GM12878 (cell line): ENCODE data around the gene EFNB2. TPM values are rescaled to one million over a fixed set of nuclear protein-coding genes. Genes with fewer than 3 reads are reported as not detected.

Experiments
- ATAC-seq: fragments of 200-7000 bp; cut with Tn5 transposase; 3 replicates; pipeline ENCODE4 v1.9.1; 2020; ENCODE audit warnings: mild to moderate bottlenecking, moderate library complexity
- BruUV-seq: library from RNA; stranded (reverse); fragments of 400-500 nt; replicated peaks from 2 replicates; lab custom pipeline; 2021; lab: Mats Ljungman, UMichigan
- CTCF ChIA-PET: fragments of 300-600 bp; sonication (Branson Sonifier 250); formaldehyde crosslinking; extraction: SDS; loops from one replicate; lab custom pipeline; 2021; ENCODE audit warnings: inconsistent platforms; lab: Yijun Ruan, JAX
- POLR2A ChIA-PET: fragments of 350-600 bp; formaldehyde crosslinking; extraction: SDS; loops from one replicate; lab custom pipeline; 2021; ENCODE audit warnings: inconsistent platforms; lab: Charles Lee
- RAD21 ChIA-PET: fragments of 300-600 bp; sonication (Branson Sonifier 250); formaldehyde crosslinking; loops from one replicate; lab custom pipeline; 2023; ENCODE audit warnings: antibody characterized with exemption; ENCODE audit not compliant: unreplicated experiment; lab: Charles Lee
- SMC1A ChIA-PET: fragments of 300-600 bp; sonication (Branson Sonifier 250); formaldehyde crosslinking; loops from one replicate; lab custom pipeline; 2023; ENCODE audit not compliant: unreplicated experiment, uncharacterized antibody; lab: Charles Lee
- DNase-seq: peaks from one replicate; pipeline ENCODE4 v3.0.0-alpha.2; 2011; ENCODE audit warnings: low read depth, low spot score
- FAIRE-seq: peaks from 3 replicates; lab custom pipeline; 2011; peaks lifted over from hg19 to GRCh38; lab: Jason Lieb, UNC
- H2AFZ ChIP-seq: 2 replicates; pipeline ENCODE4 v1.6.0; 2011; ENCODE audit warnings: low read depth, low read length, control low read depth; ENCODE audit not compliant: control insufficient read depth
- H3K27ac ChIP-seq: 2 replicates; pipeline ENCODE4 v1.5.1; 2011; ENCODE audit warnings: control low read depth; ENCODE audit not compliant: control insufficient read depth, insufficient read depth
- H3K27me3 ChIP-seq, 2 experiments: replicated peaks in 1 of 2; 2 replicates each; pipeline versions ENCODE4 v1.6.0 to v1.6.1; 2011; ENCODE audit warnings: low read length in 1 of 2; ENCODE audit not compliant: control insufficient read depth in 2 of 2, insufficient read depth in 2 of 2
- H3K36me3 ChIP-seq, 2 experiments: 2 replicates each; pipeline ENCODE4 v1.5.1; 2011; ENCODE audit warnings: low read length in 1 of 2; ENCODE audit not compliant: control insufficient read depth in 2 of 2, insufficient read depth in 2 of 2
- H3K4me1 ChIP-seq: 2 replicates; pipeline ENCODE4 v1.6.1; 2011; ENCODE audit warnings: mild to moderate bottlenecking, low read length, moderate library complexity, mixed read lengths; ENCODE audit not compliant: control insufficient read depth, insufficient read depth
- H3K4me2 ChIP-seq: 2 replicates; pipeline ENCODE4 v1.6.0; 2011; ENCODE audit warnings: control low read depth; ENCODE audit not compliant: control insufficient read depth, insufficient read depth
- H3K4me3 ChIP-seq: fragments of 200-600 bp; sonication (generic); 2 replicates; pipeline ENCODE4 v1.5.1; 2016
- H3K79me2 ChIP-seq: 2 replicates; pipeline ENCODE4 v1.6.0; 2011; ENCODE audit warnings: low read length; ENCODE audit not compliant: control insufficient read depth, insufficient read depth
- H3K9ac ChIP-seq: 2 replicates; pipeline ENCODE4 v1.8.0; 2011; ENCODE audit warnings: low read length, control low read depth, mixed read lengths; ENCODE audit not compliant: control insufficient read depth, insufficient read depth
- H3K9me3 ChIP-seq: replicated peaks from 3 replicates; pipeline ENCODE4 v1.5.1; 2011; ENCODE audit warnings: mild to moderate bottlenecking, low read length; ENCODE audit not compliant: control insufficient read depth, insufficient read depth
- H4K20me1 ChIP-seq: 2 replicates; pipeline ENCODE4 v1.6.0; 2011; ENCODE audit not compliant: control insufficient read depth, insufficient read depth
- CHD2 ChIP-seq: IDR thresholded peaks from 2 replicates; pipeline ENCODE4 v1.6.1; 2011; ENCODE audit warnings: low read depth, low read length, improper control_type of control experiment, borderline replicate concordance
- CHD4 ChIP-seq: fragments of 200-600 bp; sonication (generic); IDR thresholded peaks from 2 replicates; pipeline ENCODE4 v1.6.1; 2016; ENCODE audit warnings: mild to moderate bottlenecking
- HDGF ChIP-seq: fragments of 450-650 bp; IDR thresholded peaks from 2 replicates; pipeline ENCODE4 v1.6.1; 2016; ENCODE audit warnings: antibody characterized with exemption
- MEF2A ChIP-seq: IDR thresholded peaks from 2 replicates; pipeline ENCODE4 v1.6.1; 2011; ENCODE audit warnings: low read depth, mild to moderate bottlenecking, low read length, moderate library complexity; ENCODE audit not compliant: insufficient read depth
- MTA2 ChIP-seq: fragments of 450-650 bp; IDR thresholded peaks from 2 replicates; pipeline ENCODE4 v1.6.1; 2016; ENCODE audit warnings: low read depth, mild to moderate bottlenecking, moderate library complexity
- POLR2AphosphoS5 ChIP-seq: IDR thresholded peaks from 2 replicates; pipeline ENCODE4 v1.6.1; 2011; ENCODE audit warnings: mild to moderate bottlenecking, low read length, inconsistent platforms
- SREBF2 ChIP-seq: IDR thresholded peaks from 2 replicates; pipeline ENCODE4 v1.6.1; 2012; ENCODE audit warnings: mild to moderate bottlenecking, low read length
- WGBS: methylation state at CpG from one replicate; pipeline ENCODE4 v1.1.6; 2016; ENCODE audit warnings: low lambda C conversion rate; ENCODE audit not compliant: insufficient replicate concordance, insufficient coverage; ENCODE audit errors: missing lambda C conversion rate; 5-methylcytosine and 5-hydroxymethylcytosine counted together
- in situ Hi-C: fragments of 300-500 bp; cut with MboI; formaldehyde crosslinking; loops from 9 replicates; pipeline ENCODE4 v1.14.3; 2018; ENCODE audit warnings: mixed read lengths
- intact Hi-C: fragments of 100-400 bp; cut with micrococcal nuclease; formaldehyde crosslinking; loops from one replicate; pipeline ENCODE4 v1.14.2; 2022; ENCODE audit not compliant: unreplicated experiment
- polyA plus RNA-seq, 11 experiments: library from polyadenylated mRNA; depleted of rRNA in 4 of 11; unstranded in 6 of 11; stranded (reverse) in 5 of 11; fragments of >200 nt; fragmentation: Nextera tagmentation in 4 of 11; fragmentation: Illumina TruSeq in 1 of 11; extraction: Ambion mirVana in 4 of 11; extraction: Trizol in 1 of 11; gene quantifications; 1 replicate in 1 of 11; 2 replicates in 10 of 11; pipeline versions ENCODE4 v1.2.1 to v1.2.3, GENCODE V29; 2011 to 2016; ENCODE audit warnings: inconsistent platforms in 2 of 11, missing spikeins in 2 of 11, low read depth in 1 of 11
- total RNA-seq, 4 experiments: library from RNA; depleted of rRNA in 3 of 4; stranded (reverse); fragments of >200 nt in 3 of 4; fragmentation: Illumina TruSeq in 1 of 4; extraction: Trizol in 1 of 4; gene quantifications; 2 replicates each; pipeline versions ENCODE4 v1.2.1 to v1.2.3, GENCODE V29; 2013 to 2021
- TF ChIP-seq, protein P1 (sequence below): fragments of 450-650 bp; IDR thresholded peaks from 2 replicates; pipeline ENCODE4 v1.6.1; 2017; ENCODE audit warnings: low read depth, mild to moderate bottlenecking, moderate library complexity

The EFNB2 gene
- total and polyA plus RNA-seq, 10 of the 15 experiments (the other 5 are each of a cell fraction or from before 2014, with no cell fraction given), result 0.12 to 1.5 (median 0.31) TPM; not detected in 1

DNA sequence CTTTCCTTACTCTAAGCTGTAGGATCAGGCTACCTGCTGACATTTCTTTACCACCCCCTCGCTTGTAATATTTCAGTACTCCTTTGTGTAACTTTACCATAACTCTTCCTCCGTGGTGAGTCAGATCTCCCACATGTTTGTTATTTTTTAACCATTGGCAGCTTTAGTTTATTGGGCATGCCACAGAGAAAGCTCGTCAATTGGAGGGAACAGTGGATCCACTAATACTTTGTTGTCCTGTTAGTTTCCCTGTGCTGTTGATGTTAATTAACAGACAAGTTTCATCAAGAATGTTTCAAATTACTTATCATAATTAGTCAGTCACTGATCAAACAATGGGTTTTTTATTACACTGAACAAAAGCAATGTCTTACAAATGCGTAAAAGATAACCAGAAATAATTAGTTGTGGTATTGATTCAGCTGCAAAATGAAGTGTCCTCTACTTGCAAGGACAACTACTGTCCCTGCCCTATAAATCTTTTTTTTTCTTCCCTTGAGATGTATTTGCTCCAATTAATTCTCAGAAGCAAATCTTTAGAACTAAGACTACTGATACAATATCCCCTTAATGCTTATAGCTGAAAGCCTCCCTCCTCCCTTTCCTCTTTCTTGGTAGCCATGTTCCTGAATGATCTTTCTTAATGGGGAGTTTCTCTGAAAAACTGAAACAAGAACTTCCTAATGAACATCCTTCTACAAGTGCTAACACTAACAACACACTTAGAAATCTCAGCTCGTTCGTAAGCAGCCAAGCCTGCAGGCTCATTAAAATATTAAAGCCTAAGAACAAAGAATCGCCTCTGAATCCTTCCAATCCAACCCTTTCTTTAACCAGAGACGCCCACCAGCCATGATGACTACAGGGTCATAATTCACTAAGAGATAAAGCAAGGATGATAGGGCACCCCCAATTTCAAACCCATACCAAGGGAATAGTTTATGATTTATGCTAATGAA, 22.2 kb downstream of the EFNB2 start:
- ChIA-PET RAD21 (interaction anchor here (0.5 to 1.3 kb wide), 2 partner anchors 10 to 19 kb away, joined by 3 read pairs; no protein-coding TSS in a partner anchor), SMC1A (interaction anchor here (1.1 to 2.3 kb wide), 4 partner anchors 17 to 430 kb away, joined by 3 to 10 read pairs (median 5); no protein-coding TSS in a partner anchor), POLR2A (interaction anchor here (0.8 to 1.2 kb wide), 2 partner anchors 14 to 52 kb away, joined by 3 read pairs; no protein-coding TSS in a partner anchor), CTCF (interaction anchor here (1.1 kb wide), 1 partner anchor 19 kb away, joined by 4 read pairs; no protein-coding TSS in a partner anchor)
- BruUV-seq, result no TSS peak
- Histone ChIP-seq H3K4me2 (no peak overlapping the region), H3K9me3 (no peaks in the 10 kb centered on the region), H3K36me3 (no peaks in the 10 kb centered on the region), H3K9ac (no peak overlapping the region), H3K4me3 (no peak overlapping the region), H3K27ac (no peak overlapping the region), H3K27me3 (no peaks in the 10 kb centered on the region), H4K20me1 (no peaks in the 10 kb centered on the region), H3K4me1 (no peaks in the 10 kb centered on the region), H3K79me2 (no peaks in the 10 kb centered on the region), H2AFZ (no peak overlapping the region)
- DNase-seq (no peak), FAIRE-seq (no peak), ATAC-seq (peak; percentile 38)
- no peak for TF ChIP-seq CHD2
- no peak for TF ChIP-seq CHD4
- TF ChIP-seq HDGF, result no peak
- no peak for TF ChIP-seq MEF2A
- TF ChIP-seq, protein P1, sequence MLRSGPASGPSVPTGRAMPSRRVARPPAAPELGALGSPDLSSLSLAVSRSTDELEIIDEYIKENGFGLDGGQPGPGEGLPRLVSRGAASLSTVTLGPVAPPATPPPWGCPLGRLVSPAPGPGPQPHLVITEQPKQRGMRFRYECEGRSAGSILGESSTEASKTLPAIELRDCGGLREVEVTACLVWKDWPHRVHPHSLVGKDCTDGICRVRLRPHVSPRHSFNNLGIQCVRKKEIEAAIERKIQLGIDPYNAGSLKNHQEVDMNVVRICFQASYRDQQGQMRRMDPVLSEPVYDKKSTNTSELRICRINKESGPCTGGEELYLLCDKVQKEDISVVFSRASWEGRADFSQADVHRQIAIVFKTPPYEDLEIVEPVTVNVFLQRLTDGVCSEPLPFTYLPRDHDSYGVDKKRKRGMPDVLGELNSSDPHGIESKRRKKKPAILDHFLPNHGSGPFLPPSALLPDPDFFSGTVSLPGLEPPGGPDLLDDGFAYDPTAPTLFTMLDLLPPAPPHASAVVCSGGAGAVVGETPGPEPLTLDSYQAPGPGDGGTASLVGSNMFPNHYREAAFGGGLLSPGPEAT, result no peak
- TF ChIP-seq POLR2AphosphoS5, result no peak
- no peak for TF ChIP-seq SREBF2
- peak; percentile 45; the same call in 1 of the 2 replicates for TF ChIP-seq MTA2
- WGBS, result 16% methylated on average over 8 of the region's 8 CpGs
- in situ Hi-C loops (no loop called here), intact Hi-C loops (no loop called here)
